GM21529 (cell line): ENCODE data around the gene MTFMT.
A peak's percentile ranks its signal among the peaks of the same experiment; 100 is the strongest.
"Not testable (repeated sequence)": the region's sequence is repeated elsewhere in the genome, so short reads cannot be mapped to it uniquely, and the experiment has no call there.

Source experiments
- ATAC-seq: cut with Tn5 transposase; IDR thresholded peaks from one replicate; pipeline ENCODE4 v1.9.1; 2021; ENCODE audit not compliant: unreplicated experiment

MTFMT gene

DNA sequence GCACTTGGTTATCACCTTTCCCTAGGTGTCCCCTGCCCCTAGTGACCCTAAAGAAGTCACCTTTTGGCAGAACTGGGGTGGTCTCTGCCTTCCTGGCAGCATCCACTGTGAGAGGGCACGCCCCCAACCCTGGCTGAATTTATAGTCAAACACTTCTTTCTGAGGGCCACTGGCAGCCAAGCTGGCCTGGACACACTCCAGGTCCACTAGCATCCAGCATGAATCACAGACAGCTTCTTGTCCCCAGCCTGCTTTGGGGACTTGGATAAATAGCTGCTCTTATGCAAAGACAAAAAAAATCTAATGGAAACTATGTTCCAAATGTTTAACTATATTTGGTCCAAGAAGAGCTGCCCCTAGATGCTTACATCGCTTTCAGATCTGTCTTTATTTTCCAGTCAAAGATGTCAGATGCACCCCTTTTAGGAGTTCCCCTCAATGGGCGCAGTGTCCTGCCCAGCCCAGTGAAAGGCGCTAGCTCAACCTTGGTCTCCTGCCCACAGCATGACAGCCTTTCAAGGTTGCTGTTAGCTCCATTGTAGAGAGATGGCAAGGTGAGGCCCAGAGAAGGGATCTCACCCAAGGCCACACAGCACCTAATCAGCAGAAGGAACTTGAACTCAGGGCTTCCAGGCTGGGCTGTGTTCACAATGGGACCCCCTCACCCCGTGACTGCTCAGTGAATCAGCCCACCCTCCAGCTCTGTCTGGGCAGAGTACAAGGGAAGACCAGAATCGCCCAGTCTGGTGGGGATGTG is 31.4 kb upstream of the MTFMT start:
- no peak for ATAC-seq

DNA sequence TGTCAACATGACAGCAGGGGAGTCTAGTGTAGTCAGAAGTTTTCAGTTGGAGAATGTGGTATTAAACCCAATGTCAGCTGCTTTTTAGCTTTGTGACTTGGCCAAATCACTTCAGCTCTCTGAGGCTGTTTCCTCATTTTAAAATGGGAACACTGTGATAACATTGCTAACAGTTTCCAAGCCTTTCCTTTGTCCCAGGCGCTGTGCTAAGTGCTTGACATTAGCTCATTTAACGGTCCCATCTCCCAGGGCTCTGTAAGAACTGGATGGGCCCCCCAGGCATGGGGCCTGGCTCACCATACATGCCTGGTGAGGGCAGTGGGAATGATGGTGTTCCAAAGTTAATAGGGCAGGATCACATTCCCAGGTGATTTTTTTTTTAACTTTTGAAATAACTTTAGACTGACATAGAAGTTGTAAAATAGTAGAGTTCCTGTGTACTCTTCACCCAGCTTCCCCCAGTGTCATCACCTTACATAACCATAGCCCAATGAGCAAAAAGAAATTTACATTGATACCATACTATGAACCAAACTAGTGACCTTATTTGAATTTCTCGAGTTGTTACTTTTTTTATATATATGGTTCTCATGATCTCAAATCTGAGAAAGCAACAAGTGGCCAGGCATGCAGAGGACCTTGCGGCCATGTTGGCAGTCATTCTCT is 30.6 kb upstream of the MTFMT start:
- no peak for ATAC-seq

DNA sequence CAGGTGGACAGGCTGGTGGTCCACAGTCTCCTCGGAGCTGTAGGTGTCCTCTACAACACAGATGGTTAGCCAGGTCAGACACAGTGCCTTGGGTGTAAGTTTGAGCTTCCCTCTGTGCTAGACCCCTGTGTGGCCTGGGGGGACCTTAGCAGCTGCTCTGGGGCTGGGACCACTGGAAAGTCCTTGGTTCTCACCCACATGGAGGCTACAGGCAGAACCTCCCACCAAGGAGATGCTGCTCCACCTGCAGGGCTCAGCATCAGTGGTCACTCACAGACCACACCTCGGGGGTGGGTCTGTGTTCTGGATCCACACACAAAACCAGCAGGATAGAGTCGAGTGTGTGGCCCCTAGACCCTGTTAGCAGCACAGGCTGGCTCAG is 29.9 kb upstream of the MTFMT start:
- ATAC-seq = no peak

DNA sequence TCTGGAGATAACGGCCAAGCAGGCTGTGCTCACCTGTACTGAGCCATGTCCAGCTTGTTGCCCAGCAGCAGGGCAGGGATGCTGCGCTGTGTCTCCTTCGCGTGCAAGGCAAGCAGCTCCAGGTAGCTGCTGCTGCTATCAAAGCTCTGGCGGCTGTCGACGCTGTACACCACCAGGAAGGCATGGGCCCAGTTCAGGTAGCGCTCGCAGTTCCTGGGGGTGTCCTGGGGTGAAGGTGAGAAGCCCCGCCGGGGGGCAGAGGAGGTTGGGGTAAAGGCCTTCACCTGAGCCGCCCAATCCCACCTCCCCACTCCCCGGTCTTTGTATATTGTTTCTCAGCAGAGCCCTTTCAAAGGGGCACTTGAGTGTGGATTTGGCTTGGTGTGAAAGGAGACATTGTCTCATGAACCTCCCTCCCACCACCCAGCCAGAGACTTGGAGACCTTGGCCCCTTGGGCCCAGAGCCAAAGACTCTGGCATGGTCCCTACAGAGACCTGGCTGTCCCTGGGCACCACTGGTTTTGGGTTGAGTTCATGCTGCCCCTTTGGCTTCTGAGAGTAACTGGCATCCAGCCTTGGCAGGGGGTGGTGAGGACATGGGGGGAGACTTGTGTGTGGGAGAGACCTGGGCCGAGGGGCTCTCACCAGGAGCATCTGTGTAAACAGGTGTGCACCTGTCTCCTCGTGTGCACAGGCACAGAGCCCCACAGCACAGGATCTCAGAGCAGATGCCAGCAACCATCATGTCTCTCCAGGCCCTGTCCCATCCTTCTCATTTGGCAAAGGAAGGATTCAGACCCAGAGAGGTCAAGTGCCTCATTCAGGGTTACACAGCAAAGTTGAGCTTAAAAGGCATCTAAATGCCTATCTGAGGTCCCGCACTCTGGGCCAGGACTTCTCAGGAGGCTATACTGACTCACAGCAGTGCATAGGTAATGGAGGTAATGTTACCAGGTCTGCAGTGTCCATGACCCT is 29.2 kb upstream of the MTFMT start:
- no peak for ATAC-seq

DNA sequence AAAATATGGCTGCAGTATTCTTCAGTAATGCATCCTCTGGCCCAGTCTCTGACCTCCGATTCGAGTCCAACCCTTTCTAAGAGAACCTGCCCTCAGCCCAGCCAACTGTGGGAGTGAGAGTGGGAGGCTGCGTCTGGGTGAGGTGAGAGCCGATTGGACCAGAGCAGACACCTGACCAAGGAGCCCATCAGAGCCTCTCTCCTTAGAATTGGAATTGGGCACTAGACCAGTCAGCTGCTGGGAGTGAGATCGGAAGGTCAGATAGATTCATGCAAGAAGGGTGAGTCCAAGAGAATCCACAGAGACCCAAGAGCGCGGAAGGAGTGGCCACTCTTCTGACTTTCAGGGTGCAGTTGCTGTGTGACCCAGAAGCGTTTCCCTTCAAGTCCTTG is 28.1 kb upstream of the MTFMT start:
- no peak for ATAC-seq

DNA sequence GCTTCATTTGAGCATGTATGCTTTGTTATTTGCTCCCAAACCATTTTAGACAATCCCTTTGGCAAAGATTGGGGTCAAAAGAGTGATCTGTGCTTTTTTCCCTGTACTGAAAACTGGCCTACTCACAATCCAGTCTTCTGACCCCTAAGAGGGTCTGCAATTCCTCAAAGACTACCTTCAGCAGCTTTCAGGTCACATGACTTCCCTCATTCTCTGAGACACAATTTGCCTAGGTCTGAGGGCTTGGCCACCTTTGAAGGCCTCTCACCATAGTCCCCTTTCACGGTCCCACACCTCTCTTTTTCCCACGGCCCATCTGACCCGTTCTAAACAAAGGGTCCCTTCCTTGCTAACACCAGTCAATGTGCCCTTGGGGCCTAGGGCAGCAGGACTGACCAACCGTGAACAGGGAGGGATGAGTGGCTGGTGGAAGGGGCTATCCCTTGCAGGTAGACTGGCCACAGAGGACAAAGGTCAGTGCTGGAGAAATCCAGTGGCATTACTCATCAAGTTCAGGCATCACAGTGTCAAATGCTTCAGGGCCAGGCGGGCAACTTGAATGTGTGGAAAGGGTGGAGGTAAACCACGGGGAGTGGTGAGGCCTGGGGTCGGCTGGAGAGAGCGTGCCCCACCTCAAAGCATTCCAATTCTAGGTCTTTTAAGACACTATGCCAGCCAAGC is 27.6 kb upstream of the MTFMT start:
- no peak for ATAC-seq

DNA sequence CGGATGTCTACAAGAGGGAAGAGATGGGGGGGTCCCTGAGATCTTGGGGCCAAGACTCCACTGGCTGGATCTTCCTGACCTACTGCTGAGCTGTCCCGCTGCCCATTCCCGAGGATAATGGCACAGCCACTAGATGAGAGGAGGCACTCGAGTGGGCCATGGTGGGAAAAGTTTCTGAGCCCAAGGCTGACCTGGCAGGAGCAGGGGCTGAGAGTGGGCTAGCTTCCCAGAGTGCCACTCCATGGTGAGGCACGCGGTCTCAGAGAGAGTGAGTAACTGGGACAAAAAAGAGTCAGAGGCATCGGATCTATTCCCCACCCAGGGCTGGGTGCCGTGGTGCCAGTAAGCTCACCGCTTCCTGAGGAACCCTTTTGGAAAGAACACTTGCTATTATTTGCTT is 26.7 kb upstream of the MTFMT start:
- ATAC-seq = no peak

DNA sequence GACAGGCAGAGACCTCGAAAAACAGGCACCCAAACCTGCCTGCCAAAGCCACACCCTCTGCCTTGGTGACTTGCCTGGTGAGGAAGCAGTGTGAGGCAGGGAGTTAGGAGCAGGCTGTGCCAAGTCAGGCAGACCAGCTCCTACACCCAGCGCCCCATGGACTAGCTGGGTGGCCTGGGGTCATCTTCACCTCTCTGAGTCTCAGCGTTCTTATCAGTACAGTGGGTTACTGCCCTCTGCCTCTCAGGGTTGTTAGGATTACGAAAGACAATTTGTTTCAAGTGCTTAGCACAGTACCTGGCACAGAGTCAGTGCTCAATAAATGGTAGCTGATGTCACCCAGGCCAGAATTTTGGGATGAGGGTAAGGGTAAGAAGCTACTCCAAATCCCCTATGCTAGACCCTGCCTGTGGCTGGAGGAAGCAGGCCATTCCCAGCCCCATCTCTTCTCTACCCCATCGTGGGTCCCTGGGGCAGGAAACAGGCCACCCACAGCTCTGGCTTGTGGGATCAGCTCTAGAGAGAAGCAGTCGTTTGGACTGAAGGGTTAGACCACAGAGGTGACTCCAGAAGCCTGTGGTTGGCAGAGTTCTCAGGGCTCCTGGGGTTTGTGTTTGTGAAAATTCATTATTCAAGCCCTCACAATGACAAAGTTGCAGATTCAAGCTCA is 25.9 kb upstream of the MTFMT start:
- ATAC-seq = no peak

DNA sequence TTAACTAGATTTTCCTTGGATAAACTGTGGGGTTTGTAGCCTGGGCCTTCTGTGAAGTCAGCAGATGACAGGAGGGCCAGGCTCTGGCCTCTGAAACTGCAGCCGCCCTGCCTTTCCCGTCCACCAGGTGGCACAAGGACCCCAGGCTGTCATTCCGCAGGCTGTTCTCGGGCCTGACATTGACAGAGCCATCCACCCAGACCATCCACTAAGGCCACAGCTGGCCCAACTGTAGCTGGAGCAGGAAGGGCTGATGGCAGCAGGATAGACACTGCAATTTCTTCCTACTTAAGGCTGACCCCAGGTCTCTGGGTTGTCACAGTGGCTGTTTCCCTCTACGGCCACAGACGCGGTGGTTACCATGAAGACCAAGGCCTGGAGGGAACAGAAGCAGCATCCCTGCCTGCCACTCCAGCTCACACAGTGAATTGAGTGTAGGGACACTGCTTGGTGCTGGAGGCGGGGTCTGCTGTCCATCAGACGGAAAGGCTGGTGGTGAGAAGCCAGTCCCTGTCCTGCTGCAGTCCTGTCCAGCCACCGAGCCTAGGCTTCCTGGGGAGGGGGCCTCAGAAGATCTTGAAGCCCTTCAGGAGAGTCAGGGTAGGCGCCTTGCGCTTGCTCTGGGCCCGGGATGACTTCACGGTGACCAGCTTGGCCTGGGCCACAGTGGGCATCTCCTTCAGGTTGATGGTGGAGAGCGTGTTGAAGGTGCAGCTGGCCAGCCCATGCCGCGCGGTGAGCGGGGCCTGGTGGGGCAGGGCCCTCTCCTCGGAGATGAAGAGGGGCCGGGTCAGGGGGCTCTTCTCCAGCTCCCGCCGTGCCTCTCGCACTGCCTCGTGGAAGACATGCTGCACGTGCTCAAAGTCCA is 25.1 kb upstream of the MTFMT start:
- ATAC-seq = no peak

DNA sequence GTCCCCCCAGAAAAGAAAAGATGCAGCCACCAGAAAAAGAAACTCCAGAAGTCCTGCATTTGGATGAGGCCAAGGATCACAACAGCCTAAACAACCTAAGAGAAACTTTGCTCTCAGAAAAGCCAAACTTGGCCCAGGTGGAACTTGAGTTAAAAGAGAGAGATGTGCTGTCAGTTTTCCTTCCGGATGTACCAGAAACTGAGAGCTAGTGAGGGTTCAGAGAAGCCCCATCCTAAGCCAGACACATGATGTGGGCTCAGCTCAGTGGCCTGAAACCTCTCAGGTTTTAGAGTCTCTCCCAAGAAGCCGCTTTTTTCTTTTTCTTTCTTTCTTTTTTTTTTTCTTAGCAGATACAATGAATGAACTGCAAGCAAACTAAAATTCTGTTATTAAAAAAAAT is 23.5 kb upstream of the MTFMT start:
- ATAC-seq = no peak

DNA sequence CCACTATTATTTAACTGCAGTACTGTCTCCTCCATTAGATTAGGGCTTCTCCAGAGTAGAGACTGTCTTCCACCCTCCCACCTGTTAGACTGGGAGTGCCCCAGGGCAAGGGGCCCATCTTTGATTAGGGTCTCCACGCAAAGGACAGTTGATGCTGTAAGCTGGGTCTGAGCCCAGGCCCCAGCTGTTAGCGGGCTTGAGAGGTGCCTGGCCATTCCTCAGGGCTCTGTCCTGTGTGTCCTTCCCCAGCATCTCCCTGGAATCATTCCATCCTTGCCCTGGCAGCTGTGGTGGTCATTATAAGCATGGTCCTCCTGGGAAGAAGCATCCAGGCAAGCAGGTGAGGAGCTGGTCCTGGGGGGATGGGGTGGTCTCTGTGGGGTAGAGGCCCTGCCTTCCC is 21.8 kb upstream of the MTFMT start:
- ATAC-seq = no peak

DNA sequence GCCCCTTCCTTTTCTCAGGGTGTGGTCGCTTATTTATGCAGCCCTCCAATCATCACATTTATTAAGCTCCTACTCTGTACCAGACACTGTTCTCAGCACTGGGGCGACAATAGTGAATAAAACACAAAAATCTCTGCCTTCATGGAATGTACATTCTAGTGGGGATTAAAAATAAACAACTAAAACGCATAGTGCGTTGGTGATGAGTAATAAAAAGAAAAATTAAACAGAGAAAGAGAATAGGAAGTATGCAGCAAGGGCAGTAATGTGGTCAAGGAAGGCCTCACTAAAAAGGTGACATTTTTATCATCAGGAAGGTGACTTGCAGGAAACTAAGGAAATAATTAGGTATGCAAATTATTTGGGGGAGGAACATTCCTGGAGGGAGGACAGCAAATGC is 20.8 kb upstream of the MTFMT start:
- no peak for ATAC-seq

DNA sequence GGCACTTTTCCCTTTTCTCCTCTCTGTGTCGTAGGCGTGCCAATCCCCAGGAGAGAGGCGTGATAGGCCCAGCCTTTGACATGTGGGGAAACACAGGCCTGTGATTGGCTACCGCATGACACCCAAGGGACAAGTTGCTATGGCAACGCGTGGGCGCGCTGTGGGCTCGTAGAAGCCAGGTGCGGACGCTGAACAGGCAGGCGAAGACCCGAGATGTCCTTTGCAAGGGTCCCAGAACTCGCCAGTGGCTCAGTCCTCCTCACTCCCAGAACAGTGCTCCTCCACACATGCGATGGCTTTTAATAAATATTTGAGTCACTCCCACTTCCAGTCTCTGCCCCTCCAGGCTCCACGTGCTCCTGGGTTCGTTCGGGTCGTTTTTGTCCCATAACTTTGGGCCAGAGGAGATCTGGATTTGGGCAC is 20.0 kb upstream of the MTFMT start:
- ATAC-seq = peak; percentile 88

DNA sequence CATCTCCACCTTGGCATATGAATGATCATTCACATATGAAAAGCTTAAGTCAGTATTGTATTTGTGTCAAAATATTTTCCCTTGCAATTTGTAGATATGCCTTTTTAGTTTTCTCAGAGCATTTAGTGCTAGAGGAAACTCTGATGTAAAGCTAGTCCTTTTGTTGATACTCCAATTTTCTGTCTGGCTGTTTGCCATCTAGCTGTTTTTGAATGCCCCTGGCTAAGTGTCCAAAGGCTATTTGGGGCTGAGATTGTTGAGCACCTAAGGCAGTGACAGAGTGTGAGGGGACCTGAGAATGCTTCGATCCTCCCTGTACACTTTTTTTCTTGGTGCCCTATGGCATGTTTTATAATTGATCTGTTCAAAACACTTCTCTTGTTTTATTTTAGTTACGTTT is 18.8 kb upstream of the MTFMT start:
- ATAC-seq = no peak

DNA sequence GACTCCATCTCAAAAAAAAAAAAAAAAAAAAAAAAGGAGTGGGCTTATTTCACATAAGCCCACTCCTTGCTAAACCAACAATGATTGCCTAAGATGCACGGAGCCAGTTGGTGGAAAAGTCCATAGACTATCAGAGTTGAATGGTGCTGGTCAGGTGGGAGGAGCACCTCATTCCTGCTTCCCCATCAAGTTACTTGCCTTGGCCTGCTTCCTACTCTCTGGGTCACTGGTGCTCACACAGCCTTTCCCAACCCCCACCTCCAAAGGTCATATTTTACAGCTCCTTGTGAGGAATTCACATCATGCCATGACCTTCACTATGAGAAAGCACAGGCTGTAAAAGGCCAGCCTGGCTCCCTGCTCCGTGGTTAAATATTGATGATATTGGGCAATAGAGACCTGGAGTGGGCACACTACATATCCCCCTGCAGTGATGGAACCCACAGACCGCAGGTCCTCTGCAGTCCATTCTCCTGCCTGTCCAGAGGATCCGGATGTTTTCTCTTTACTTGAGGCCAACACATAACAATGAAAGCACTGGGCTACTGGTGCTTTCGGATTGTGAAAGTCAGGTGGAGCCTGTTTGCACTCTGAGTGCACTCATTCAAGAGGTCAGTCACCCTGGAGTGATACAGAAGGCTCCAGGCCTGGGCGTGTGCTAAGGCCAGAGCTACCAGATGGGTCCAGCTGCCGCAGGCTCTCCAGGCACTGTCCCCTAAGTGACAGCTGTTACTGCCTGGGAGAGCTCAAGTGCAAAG is 15.5 kb upstream of the MTFMT start, which contains the start of gene SLC51B:
TSS of gene SLC51B (plus strand) at position 664 of the 758 bp plus-strand sequence. CDS start 4,618 bp downstream, outside the sequence.
- ATAC-seq = no peak

DNA sequence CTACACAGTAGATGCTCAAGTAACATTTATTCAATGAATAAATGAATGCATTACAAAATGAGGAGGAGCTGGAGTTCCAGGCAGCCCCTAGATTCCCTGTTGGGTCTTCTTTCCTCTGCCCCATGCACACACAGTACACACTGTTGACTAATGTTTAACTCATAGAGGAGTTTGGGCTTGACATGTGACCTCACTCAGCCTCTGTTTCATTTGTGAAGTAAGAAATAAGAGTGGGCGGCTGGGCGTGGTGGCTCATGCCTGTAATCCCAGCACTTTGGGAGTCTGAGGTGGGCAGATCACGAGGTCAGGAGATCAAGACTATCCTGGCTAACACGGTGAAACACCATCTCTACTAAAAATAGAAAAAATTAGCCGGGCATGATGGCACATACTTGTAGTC is 14.8 kb upstream of the MTFMT start:
- ATAC-seq = not testable (repeated sequence)

DNA sequence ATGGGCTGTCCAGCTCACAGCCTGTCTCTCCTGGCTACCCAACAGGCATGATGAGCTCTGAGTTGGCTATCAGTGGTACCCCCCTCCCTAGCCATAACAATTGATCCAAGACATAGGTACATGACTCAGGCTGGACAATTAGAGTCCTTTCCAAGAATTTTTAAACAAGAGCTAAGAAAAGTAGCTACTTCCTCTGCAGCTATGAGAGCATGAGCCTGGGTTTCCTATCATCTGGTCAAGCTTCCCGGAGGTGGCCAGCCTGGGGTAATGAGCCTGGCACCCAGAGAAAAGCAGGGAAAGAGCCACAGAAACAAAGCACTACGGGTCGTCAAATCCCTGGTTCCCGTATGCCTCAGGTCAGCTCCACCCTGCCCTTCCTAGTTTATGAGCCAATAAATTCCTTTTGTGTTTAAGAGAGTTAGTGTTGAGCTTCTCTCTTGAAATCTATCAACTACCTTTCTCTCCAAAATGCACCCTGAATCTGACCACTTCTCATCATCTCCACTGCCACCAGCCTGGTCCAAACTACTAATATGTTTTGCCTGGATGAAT is 13.4 kb upstream of the MTFMT start:
- ATAC-seq = no peak

DNA sequence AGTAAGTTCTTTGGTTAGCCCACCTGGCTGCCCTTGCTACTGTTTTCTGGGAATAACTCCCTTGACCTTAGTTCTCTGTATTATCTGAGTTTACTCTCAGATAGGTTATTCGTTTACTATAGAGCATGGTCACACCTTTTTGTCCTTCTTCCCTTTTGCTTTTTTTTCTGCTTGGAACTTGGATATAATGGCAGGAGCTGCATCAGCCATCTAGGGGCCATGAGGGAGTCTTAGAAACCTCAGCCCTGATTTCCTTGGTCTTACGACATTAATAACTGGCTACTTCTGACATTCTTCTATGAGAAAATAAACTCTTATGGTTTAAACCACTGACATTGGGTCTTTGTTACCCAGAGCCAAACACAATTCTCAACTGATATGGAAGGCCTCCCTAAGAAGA is 12.3 kb upstream of the MTFMT start:
- no peak for ATAC-seq
